ENCODE results near the gene MAP6.

Gene MAP6

GRCh38 chr11:75665990-75666389 lies 2.8 kb downstream of the MAP6 start:
- no peak for DNase-seq

DNA sequence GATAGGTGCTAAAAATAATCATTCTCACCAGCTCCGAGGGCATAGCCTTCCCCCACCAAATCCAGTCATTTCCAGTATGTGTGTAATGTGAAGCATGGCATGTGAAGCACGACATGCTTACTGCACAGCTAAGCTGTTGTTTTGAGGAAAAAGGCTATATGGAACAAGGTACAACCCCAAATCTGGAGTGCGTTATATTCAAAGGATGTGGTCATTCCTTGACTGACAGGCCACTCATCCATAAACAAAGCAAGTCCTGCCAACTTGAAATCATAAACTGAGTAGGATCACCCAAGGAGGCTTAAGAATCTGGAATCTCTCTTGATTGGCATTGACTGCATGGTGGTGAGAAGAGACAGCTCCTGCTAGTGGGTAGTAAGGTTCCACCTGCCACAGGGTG lies 3.7 kb downstream of the MAP6 start:
- DNase-seq: no peak

DNA sequence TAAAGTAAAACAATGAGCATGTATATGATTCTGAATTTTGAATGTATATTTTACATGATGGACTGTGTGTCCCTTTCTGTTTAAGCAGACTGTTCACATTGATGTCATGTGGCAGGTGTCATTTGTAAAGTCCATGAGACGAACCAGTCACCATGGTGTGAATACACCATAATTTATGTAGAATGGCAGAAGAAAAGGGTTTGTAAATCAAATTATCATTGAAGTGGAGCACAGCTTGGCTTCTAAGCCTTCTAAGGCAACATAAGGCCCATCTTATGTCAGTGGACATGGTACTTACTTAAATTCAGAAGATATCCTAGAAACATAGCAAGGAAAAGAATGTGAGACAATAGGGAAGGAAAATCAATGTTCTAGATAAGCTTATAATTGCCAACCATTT lies 4.4 kb downstream of the MAP6 start:
- DNase-seq: no peak

- no peak for DNase-seq
These were observed 5.0 kb downstream of the MAP6 start for GRCh38 chr11:75663808-75664207.

GRCh38 chr11:75659836-75660235 lies 9.0 kb downstream of the MAP6 start:
- no peak for DNase-seq

DNA sequence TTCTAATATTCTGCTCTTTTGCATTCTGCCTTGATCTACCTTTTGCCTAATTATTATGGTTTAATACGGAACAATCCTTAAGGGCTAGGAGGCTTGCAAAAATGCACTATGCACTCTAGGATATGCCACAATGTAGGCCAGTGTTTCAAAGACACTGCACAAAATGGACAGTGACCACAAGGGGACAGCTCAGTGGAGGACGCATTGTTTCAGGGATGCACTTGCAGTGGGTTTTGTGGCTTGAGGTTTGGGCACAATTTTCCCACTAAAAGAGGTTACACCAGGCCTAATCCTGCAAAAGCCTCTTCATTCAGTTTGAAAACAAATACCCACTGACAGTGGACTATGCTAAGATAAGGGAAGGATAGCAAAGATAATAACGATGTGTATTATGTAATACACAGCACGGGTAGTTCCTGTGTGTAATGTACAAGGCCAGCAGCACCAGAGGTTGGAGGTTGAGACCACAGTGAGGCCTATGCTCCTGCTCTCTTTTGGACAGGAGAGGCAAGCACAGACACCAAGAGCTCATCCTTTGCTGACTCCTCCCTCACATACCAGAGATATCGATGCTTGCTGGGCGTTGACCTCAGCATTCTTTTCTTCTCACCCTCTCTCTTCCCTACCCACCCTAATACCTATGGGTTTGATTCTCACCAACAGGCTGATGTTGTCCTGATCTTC lies 12.7 kb downstream of the MAP6 start:
- DNase-seq: no peak

DNA sequence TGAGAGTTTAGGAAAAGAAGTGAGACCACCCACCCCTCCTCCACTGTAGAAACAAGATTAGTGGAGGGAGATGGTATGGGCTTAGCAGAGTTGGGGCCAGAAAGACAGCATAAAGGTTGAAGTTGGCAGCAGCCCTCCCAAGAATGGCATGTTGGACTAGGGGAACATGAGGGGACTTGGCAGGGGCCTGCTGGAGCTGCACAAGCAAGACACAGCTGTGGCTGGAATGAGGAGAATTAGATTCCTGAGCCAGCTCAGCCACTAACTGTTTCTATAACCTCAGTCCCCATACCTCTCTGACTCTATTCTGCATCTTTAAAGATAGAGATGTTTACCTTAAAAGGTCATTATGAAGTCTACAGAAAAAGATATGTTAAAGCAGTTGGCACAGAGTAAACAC lies 13.2 kb downstream of the MAP6 start:
- DNase-seq: no peak

- no peak for DNase-seq
These were observed 14.5 kb downstream of the MAP6 start for GRCh38 chr11:75654314-75654713.

- DNase-seq: no peak
These were observed 15.3 kb downstream of the MAP6 start for GRCh38 chr11:75653532-75653931.

DNA sequence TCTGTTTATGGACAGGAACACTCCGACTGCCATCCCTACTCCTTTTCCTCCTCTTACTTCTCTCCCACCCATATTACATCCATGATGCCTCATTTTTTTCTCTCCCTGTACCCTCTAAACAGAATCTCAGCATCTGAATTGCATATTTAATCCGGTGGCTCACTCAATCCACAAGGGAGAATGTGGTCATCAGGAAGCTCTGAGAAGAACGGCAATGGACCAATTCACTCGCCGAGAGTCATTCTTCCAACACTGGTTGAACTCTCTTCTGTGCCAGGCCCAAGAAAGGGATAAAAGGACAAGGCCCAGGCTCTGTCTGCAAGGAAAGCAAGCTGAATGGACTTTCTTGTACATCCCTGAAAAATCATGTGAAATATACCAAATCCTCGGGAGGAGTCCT lies 15.9 kb downstream of the MAP6 start:
- DNase-seq: no peak

GRCh38 chr11:75651218-75651617 lies 17.6 kb downstream of the MAP6 start:
- DNase-seq: no peak

DNA sequence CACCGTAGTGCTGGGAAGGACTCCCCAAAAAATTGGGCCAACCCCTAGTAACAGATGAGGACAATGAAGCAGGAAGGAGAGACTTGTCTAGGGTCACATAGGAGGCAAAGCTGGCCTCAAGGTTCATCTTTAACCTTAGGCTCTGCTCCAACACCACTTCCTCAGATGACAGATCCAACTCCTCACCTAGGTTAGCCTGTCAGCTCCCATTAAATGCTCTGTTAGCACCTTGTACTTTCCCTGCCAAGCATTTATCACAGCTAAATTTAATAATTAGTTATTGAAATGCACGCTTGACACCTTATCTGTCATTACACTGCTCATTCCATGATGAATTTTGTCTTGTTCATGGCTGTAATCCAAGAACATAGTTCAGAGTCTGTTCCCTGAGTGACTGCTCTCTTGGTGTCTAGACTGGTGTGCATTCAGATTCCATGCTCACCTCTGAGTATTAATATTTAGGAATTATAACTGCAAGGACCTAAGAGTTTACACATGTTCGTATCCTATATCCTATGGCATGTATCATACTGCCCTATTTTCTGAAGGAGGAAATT lies 18.6 kb downstream of the MAP6 start:
- DNase-seq: no peak

- no peak for DNase-seq
These were observed 23.9 kb downstream of the MAP6 start for GRCh38 chr11:75644946-75645345.

GRCh38 chr11:75644370-75644769 lies 24.5 kb downstream of the MAP6 start:
- DNase-seq: no peak

DNA sequence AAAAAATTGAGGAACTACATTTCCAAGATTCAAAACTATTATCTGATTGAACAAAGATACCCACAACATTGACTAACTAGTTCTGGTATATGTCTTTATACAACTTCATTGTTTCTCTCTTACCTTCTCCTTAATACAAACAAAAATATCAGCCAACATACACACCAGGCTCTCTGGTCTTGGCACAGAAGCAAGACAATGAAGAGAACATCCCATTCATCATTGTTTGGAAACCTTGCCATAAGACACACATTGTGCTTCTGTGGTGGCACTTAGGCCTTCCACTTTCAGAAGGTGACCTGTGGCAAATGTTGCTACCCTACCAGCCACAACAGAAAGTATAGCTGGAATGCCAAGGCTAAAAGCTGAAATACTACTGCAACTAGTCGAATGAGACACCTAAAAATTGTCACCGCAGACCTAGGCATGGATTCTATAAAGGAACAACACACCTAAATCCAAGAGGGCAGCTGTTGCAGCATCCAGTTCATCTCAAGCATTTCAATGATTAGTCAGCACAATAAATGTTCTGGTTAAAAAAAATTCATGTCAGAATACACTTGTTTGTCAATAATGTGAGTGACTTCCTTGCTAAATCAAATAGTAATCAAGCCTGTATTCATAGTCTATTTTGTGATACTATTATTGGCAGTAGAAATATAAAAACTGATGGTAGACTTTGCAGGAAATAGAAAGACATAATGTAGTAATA lies 26.3 kb downstream of the MAP6 start:
- no peak for DNase-seq

DNA sequence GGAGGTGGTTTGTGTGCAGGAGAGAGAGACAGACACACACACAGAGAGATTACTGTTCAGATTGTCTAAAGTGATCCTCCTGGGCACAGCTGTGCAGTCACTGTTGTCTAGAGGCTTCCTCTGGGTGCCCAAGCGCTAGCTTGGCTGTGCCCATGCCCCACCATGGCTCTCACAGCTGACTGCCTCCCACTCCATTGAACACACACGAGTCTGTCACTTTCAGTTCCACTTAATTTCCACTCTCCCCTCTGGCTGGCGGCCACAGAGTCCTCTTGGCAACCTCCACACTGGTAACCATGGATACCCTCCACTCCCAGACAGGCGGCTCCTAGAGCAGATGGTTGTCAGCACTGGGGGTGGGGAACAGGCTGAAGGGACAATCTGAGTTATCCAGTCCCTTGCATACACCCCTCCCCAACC lies 29.1 kb downstream of the MAP6 start:
- peak; percentile 87 to 90 for DNase-seq

- DNase-seq: no peak
These were observed 30.8 kb downstream of the MAP6 start for GRCh38 chr11:75637998-75638397.

GRCh38 chr11:75635066-75635862 lies 33.6 kb downstream of the MAP6 start:
- DNase-seq: no peak

- no peak for DNase-seq
These were observed 35.3 kb downstream of the MAP6 start for GRCh38 chr11:75633409-75634066.

GRCh38 chr11:75632962-75633361 lies 35.9 kb downstream of the MAP6 start:
- no peak for DNase-seq

DNA sequence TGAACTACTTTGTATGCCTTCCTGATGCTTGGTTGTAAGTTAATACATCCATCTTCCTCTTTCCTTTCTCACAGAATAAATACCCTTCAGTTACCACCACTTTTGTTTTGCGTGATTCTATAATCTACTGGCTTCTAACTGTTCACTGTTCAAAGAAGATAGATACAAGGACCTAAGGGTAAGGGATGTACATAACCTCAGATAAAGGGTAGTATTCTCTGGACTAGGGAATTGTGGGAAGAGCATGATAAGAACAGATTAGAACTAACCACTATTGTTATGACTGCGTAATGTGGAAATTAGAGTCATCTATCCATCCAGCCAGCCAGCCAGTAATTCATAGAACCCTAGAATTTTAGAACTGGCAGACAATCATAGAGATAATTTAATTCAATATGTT lies 36.4 kb downstream of the MAP6 start:
- no peak for DNase-seq

GRCh38 chr11:75631086-75631730 lies 37.6 kb downstream of the MAP6 start:
- no peak for DNase-seq

All from inflammatory macrophage (primary cell).